NT2/D1 (cell line): ENCODE results near the gene SLC38A10.
A peak's percentile ranks its signal among the peaks of the same experiment; 100 is the strongest.

Experiments used
- SUZ12 ChIP-seq: IDR thresholded peaks from 2 replicates; pipeline ENCODE4 v1.6.1; 2011; ENCODE audit not compliant: insufficient read length, insufficient read depth; ENCODE audit errors: extremely low read depth
- YY1 ChIP-seq: IDR thresholded peaks from 2 replicates; pipeline ENCODE4 v1.6.1; 2011; ENCODE audit not compliant: insufficient read length, insufficient read depth
- ZNF274 ChIP-seq: IDR thresholded peaks from 2 replicates; pipeline ENCODE4 v1.6.1; 2011; ENCODE audit warnings: mild to moderate bottlenecking, low read depth, low read length

DNA sequence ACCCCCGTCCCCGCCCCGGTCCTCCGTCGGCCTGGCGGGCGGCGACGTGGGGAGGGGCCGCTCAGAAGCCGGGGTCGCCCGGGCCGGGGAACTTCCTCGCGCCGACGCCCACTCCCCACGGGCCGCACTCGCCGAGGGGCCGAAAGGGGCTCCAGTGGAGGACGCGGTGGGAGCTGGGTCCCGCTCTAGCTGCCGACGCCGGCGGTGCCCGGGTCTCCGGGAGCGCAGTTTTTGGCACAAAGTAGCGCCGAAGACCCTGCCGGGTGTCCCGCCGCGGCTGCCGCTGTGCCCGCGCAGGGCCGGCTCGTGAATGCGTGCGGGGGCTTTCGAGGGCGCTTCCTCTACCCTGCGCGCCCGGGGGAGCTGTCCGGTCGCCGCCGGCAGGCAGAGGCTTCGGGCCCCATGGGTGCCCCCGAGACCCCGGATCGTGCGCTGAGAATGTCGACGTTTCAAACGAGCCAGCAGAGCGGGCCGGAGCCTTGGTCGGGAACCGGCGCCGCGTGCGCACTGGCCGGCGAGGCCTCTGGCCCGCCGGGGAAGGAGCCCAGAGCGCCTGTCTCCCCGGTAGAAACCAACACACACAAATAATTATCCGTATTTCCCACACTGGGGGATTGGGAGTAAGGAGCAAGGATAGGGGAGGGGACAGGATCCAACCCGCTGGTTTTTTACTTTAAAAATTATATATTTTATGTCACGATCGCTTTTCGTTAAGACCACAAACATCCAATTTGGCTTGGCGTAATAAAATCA lies 46.6 kb upstream of the SLC38A10 start:
- TF ChIP-seq YY1 (no peak), SUZ12 (peak; percentile 88), ZNF274 (no peak)
